ENCODE data around the gene CROCC2. TPM values are rescaled to one million over a fixed set of nuclear protein-coding genes. Genes with fewer than 3 reads are reported as not detected.

The CROCC2 gene
- total RNA-seq, 6 donors from 2014 or later: 0.23 to 17.8 (median 7.6) TPM

- H3K4me1 ChIP-seq: peaks cover 15 to 18% (median 16%) of the 10 kb centered on the region in 4 donors
- no peak for ATAC-seq (ENCODE audit: low FRiP score in 2 of 2)
- TF ChIP-seq POLR2AphosphoS5 (IDR thresholded peaks at IDR 0.05) (no peak), POLR2A (IDR thresholded peaks at IDR 0.05) (no peak), EP300 (IDR thresholded peaks at IDR 0.05) (no peak)
- TF ChIP-seq, protein P1, sequence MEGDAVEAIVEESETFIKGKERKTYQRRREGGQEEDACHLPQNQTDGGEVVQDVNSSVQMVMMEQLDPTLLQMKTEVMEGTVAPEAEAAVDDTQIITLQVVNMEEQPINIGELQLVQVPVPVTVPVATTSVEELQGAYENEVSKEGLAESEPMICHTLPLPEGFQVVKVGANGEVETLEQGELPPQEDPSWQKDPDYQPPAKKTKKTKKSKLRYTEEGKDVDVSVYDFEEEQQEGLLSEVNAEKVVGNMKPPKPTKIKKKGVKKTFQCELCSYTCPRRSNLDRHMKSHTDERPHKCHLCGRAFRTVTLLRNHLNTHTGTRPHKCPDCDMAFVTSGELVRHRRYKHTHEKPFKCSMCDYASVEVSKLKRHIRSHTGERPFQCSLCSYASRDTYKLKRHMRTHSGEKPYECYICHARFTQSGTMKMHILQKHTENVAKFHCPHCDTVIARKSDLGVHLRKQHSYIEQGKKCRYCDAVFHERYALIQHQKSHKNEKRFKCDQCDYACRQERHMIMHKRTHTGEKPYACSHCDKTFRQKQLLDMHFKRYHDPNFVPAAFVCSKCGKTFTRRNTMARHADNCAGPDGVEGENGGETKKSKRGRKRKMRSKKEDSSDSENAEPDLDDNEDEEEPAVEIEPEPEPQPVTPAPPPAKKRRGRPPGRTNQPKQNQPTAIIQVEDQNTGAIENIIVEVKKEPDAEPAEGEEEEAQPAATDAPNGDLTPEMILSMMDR (IDR thresholded peaks at IDR 0.05): no peak
- 94 to 98% methylated on average over 6 of the region's 6 CpGs for WGBS, 2 donors
- no peaks in the 10 kb centered on the region for H3K27me3 ChIP-seq
- DNase-seq: peak in 1 of 2 donors; percentile 11
- no peak overlapping the region for H3K4me3 ChIP-seq
- H3K36me3 ChIP-seq: peaks cover 0 to 5% (median 0%) of the 10 kb centered on the region in 4 donors
- H3K27ac ChIP-seq: no peak overlapping the region
- no peaks in the 10 kb centered on the region for H3K9me3 ChIP-seq
These were observed 108.1 kb downstream of the CROCC2 start for GRCh38 chr2:241014224-241014623.

- H3K27me3 ChIP-seq: no peaks in the 10 kb centered on the region
- H3K9me3 ChIP-seq: no peaks in the 10 kb centered on the region
- peaks cover 0 to 5% (median 0%) of the 10 kb centered on the region in 4 donors for H3K36me3 ChIP-seq
- ATAC-seq (ENCODE audit: low FRiP score in 2 of 2) (no peak), DNase-seq (peak in 1 of 2 donors; percentile 12)
- H3K4me1 ChIP-seq: peaks cover 10 to 13% (median 11%) of the 10 kb centered on the region in 4 donors
- H3K27ac ChIP-seq: no peak overlapping the region
- no peak overlapping the region for H3K4me3 ChIP-seq
- TF ChIP-seq, protein P1 (IDR thresholded peaks at IDR 0.05): no peak
- TF ChIP-seq EP300 (IDR thresholded peaks at IDR 0.05) (no peak), POLR2AphosphoS5 (IDR thresholded peaks at IDR 0.05) (no peak), POLR2A (IDR thresholded peaks at IDR 0.05) (no peak)
- WGBS, 2 donors: 92 to 97% methylated on average over 10 of the region's 10 CpGs
These were observed 108.6 kb downstream of the CROCC2 start for GRCh38 chr2:241014764-241015163.

GRCh38 chr2:241015439-241015838 is 109.3 kb downstream of the CROCC2 start:
- Histone ChIP-seq H3K27ac (no peak overlapping the region), H3K4me1 (peaks cover 4 to 6% (median 4%) of the 10 kb centered on the region in 4 donors), H3K9me3 (no peaks in the 10 kb centered on the region), H3K36me3 (peaks cover 0 to 5% (median under 1%) of the 10 kb centered on the region in 4 donors), H3K4me3 (no peak overlapping the region), H3K27me3 (no peaks in the 10 kb centered on the region)
- TF ChIP-seq POLR2A (IDR thresholded peaks at IDR 0.05) (no peak), EP300 (IDR thresholded peaks at IDR 0.05) (no peak), POLR2AphosphoS5 (IDR thresholded peaks at IDR 0.05) (no peak)
- TF ChIP-seq, protein P1 (IDR thresholded peaks at IDR 0.05): no peak
- no peak for ATAC-seq (ENCODE audit: low FRiP score in 2 of 2)
- DNase-seq: peak; percentile 15 to 40
- WGBS, 2 donors: 95% methylated on average over 13 of the region's 13 CpGs

DNA sequence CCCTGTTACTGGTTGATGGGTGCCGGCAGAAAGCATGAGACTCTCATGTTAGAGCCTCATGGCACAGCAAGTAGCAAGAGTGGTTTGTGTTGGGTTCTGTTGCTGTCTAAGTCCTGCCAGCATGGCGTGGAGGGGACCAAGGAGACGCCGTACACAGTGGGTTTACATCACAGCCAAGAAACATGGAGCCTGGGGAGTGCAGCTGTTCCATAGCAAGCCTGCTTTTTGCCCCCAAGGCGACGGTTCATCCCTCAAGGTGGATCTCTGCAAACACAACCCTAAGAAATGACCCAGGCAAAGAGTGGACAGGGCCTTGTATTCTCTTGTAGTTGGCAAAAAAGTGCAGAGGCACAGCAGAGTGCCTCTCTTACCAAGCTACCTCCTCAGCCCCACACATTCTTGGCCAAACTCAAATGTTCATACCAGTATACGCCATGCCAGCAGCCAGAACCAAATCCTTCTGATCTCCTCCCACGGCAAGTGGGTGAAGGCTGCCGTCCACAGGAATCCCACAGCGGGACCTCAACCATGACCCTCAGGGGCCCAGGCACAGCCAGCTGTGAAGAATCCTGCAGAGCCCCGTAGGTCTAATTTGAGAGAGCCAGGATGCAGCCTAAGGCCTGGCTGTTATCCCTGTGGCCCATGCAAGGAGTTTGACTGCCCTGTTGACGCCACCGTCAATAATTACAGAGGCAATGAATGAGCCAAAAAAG is 111.2 kb downstream of the CROCC2 start:
- Histone ChIP-seq H3K36me3 (peaks cover 0 to 5% (median 2%) of the 10 kb centered on the region in 4 donors), H3K9me3 (no peaks in the 10 kb centered on the region), H3K4me3 (no peak overlapping the region), H3K4me1 (no peaks in the 10 kb centered on the region), H3K27ac (no peak overlapping the region), H3K27me3 (no peaks in the 10 kb centered on the region)
- TF ChIP-seq POLR2AphosphoS5 (IDR thresholded peaks at IDR 0.05) (no peak), POLR2A (IDR thresholded peaks at IDR 0.05) (no peak)
- ATAC-seq (ENCODE audit: low FRiP score in 2 of 2) (no peak), DNase-seq (peak in 1 of 2 donors; percentile 10)
- WGBS, 2 donors: 90 to 98% methylated on average over 10 to 13 of the region's 13 CpGs

DNA sequence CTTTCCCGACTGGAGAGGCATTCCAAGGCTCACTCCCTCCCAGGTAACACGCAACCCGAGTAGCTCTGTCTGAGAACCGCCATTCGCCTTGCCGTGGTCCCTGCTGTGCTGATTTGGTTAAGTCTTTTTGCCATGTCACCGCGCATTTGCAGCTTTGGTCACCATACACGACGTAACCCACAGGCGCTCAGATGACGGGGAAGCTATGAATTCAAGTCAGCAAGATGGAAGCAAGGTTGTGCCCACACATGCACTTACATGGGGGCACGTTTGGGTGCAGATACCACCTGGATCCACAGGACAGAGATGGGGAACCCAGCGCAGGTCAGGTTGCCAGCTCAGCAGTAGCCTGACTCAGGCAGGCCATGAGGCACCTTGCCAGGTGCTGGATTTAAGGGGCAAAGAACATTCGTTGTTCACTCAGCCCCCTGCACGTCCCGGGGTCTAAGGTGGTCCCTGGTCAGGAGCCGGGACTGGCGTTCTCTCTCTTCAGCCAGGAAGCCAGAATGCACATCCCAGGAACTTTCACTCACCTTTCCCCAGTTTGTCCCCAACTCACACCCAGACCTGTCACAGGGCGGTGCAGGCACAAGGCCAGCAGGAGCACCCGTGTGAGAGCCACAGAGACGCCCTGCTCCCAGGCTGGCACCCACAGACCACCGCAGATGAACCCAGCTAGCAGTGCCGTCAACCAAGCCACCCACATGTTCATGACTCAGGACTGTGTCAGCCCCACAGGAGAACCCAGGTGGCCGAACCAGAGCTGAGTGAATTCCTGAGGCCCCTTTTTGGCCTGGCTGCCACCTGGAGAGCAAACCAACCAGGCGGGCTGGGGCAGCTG is 112.1 kb downstream of the CROCC2 start:
- TF ChIP-seq EP300 (IDR thresholded peaks at IDR 0.05): no peak
- no peak for TF ChIP-seq POLR2A (IDR thresholded peaks at IDR 0.05)
- no peak for TF ChIP-seq POLR2AphosphoS5 (IDR thresholded peaks at IDR 0.05)
- TF ChIP-seq, protein P1 (IDR thresholded peaks at IDR 0.05): no peak
- peak; percentile 17 to 33 for DNase-seq
- no peaks in the 10 kb centered on the region for H3K9me3 ChIP-seq
- peaks cover 0 to 5% (median 2%) of the 10 kb centered on the region in 4 donors for H3K36me3 ChIP-seq
- WGBS, 2 donors: 92 to 93% methylated on average over 20 to 26 of the region's 26 CpGs
- H3K27me3 ChIP-seq: no peaks in the 10 kb centered on the region
- no peak for ATAC-seq (ENCODE audit: low FRiP score in 2 of 2)
- H3K4me3 ChIP-seq: no peak overlapping the region
- no peaks in the 10 kb centered on the region for H3K4me1 ChIP-seq
- H3K27ac ChIP-seq: no peak overlapping the region
